Fibroblast of villous mesenchyme (primary cell): ENCODE data around the gene ABCA13. TPM values are rescaled to one million over a fixed set of nuclear protein-coding genes. Genes with fewer than 3 reads are reported as not detected.
A peak's percentile ranks its signal among the peaks of the same experiment; 100 is the strongest.

ENCODE experiments used
- DNase-seq: peaks from one replicate; pipeline ENCODE4 v3.0.0-alpha.2; 2010; ENCODE audit warnings: low read depth
- H3K4me3 ChIP-seq: 2 replicates; pipeline ENCODE4 v1.5.1; 2011; ENCODE audit warnings: low read depth, mild to moderate bottlenecking, low read length
- total RNA-seq: library from RNA; depleted of rRNA; stranded (reverse); fragments of >200 nt; gene quantifications from 2 replicates; pipeline ENCODE4 v1.2.3, GENCODE V29; 2012
- TF ChIP-seq, protein P1 (sequence below): IDR thresholded peaks from 2 replicates; pipeline ENCODE4 v1.5.1; 2012; ENCODE audit warnings: low read depth, mild to moderate bottlenecking, low read length; ENCODE audit not compliant: insufficient read depth

The ABCA13 gene
- total RNA-seq, 1 donor = not detected

DNA sequence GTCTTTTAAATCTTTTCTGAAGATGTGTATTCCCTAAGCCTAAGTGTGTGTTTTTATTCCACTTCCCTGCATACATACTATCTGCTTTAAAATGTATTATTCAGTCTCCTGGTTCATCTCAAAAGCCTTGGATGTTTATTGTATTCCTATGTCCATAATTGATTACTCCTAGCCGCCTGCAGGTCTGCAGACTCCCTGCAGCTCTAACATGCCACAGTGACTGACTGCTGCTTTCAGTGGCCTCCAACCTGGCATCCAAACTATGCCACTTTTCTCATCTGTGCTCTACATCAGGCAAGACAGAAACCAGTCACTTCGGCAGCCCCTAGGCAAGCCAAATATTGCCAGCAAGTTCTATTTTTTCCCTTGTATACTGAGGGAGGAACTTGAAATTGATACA, 81.7 kb downstream of the ABCA13 start:
- DNase-seq = no peak
- TF ChIP-seq, protein P1, sequence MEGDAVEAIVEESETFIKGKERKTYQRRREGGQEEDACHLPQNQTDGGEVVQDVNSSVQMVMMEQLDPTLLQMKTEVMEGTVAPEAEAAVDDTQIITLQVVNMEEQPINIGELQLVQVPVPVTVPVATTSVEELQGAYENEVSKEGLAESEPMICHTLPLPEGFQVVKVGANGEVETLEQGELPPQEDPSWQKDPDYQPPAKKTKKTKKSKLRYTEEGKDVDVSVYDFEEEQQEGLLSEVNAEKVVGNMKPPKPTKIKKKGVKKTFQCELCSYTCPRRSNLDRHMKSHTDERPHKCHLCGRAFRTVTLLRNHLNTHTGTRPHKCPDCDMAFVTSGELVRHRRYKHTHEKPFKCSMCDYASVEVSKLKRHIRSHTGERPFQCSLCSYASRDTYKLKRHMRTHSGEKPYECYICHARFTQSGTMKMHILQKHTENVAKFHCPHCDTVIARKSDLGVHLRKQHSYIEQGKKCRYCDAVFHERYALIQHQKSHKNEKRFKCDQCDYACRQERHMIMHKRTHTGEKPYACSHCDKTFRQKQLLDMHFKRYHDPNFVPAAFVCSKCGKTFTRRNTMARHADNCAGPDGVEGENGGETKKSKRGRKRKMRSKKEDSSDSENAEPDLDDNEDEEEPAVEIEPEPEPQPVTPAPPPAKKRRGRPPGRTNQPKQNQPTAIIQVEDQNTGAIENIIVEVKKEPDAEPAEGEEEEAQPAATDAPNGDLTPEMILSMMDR = no peak

DNA sequence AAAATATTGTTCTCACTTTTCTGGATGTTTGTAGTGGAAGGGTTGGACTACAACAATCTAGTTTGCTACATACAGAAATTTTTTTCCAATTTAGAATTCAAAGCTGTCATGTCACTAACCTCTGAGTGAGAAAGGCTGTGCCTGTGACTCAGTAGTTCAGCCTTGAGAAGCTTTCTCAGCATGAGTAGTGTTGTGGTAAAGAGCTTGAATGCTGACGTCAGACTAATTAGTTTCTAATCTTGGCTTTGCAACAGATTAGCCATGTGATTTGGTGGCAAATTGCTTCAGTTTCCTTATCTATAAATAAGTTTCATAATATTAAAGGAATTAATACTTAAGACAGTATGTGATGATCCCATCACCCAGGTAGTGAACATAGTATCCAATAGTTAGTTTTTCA, 83.8 kb downstream of the ABCA13 start:
- H3K4me3 ChIP-seq = no peak overlapping the region
- TF ChIP-seq, protein P1 = no peak
- DNase-seq = peak; percentile 52

More for the DNA sequence above, 81.7 kb downstream of the ABCA13 start:
- H3K4me3 ChIP-seq = no peak overlapping the region

DNA sequence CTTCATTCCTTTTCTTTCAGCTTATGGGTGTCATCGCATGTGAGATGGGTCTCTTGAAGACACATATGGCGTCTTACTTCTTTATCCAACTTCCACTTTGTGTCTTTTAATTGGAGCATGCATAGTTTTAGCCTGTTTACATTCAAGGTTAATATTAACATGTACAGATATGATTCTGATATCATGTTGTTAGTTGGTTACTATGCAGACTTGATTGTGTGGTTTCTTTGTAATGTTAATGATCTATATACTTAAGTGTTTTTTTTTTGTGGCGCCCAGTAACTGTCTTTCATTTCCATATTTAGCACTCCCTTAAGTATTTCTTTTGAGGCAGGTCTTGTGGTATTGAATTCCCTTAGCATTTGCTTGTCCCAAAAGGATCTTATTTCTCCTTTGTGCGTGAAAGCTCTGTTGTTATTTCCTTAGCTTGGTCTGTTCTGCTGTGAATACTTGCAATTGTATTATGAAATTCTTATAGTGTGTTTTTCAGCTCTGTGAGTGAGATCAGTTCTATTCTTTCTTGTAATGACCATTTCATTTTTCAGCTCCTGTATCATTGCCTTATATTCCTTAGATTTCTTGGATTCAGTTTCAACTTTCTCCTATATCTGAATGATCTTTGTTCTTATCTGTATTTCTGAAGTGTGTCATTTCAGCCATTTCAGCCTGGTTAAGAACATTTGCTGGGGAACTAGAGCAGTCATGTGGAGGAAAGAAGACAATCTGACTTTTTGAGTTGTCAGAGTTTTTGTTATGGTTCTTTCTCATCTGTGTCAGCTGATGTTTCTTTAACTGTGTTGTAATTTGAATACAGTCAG, 88.4 kb downstream of the ABCA13 start:
- no peak for DNase-seq
- TF ChIP-seq, protein P1 = no peak
- H3K4me3 ChIP-seq = no peak overlapping the region

- H3K4me3 ChIP-seq = no peak overlapping the region
- TF ChIP-seq, protein P1 = no peak
- DNase-seq = no peak
These were observed 90.4 kb downstream of the ABCA13 start for GRCh38 chr7:48261696-48262095.

GRCh38 chr7:48262606-48263310, 91.5 kb downstream of the ABCA13 start:
- no peak for DNase-seq
- TF ChIP-seq, protein P1 = no peak
- no peak overlapping the region for H3K4me3 ChIP-seq

GRCh38 chr7:48263311-48263650, 92.0 kb downstream of the ABCA13 start:
- no peak for DNase-seq
- TF ChIP-seq, protein P1 = no peak
- no peak overlapping the region for H3K4me3 ChIP-seq

- no peak for DNase-seq
- no peak overlapping the region for H3K4me3 ChIP-seq
- TF ChIP-seq, protein P1 = no peak
These were observed 97.8 kb downstream of the ABCA13 start for GRCh38 chr7:48269066-48269465.
